Measurements from ENCODE around the gene SRC. TPM values are rescaled to one million over a fixed set of nuclear protein-coding genes. Genes with fewer than 3 reads are reported as not detected.

Gene SRC
- total RNA-seq, 4 donors from 2014 or later, result 87.0 to 155 (median 130) TPM

- peaks cover 0 to 4% (median 3%) of the 10 kb centered on the region in 4 donors for H3K4me1 ChIP-seq
- in situ Hi-C loops (cut with MboI; ENCODE audit: low pct_ligation_motif_present in 1 of 4, low pct_unique_long_range_greater_than_20kb in 1 of 4, low sequenced_read_pairs in 3 of 4), result loop anchor here (5.0 to 25.0 kb wide), 4 partner anchors 114 to 148 kb away; partner anchors contain the start of gene BLCAP (in 1 of the 4)
- H3K36me3 ChIP-seq, result peaks cover 0 to 8% (median 2%) of the 10 kb centered on the region in 4 donors
- no peak for DNase-seq
- no peak overlapping the region for H3K27ac ChIP-seq
- H3K9me3 ChIP-seq, result no peaks in the 10 kb centered on the region
- no peak for TF ChIP-seq POLR2A (IDR thresholded peaks at IDR 0.05)
- no peaks in the 10 kb centered on the region for H3K27me3 ChIP-seq
- intact Hi-C loops (cut with DNase I; ENCODE audit: low total_unique reads), result loop anchor here (10.0 kb wide), 2 partner anchors 184 to 606 kb away; no protein-coding TSS in a partner anchor
- 85% methylated on average over 6 of the region's 9 CpGs; no CpG with 5 or more reads in 1 of the 2 donors for WGBS, 2 donors (ENCODE audit: low coverage in 1 of 2)
- no peak overlapping the region for H3K4me3 ChIP-seq
These were observed 42.9 kb downstream of the SRC start for GRCh38 chr20:37388831-37389230.

GRCh38 chr20:37389241-37389747, 43.4 kb downstream of the SRC start:
- H3K27me3 ChIP-seq, result no peaks in the 10 kb centered on the region
- in situ Hi-C loops (cut with MboI; ENCODE audit: low pct_ligation_motif_present in 1 of 4, low pct_unique_long_range_greater_than_20kb in 1 of 4, low sequenced_read_pairs in 3 of 4), result loop anchor here (5.0 to 25.0 kb wide), 4 partner anchors 114 to 148 kb away; partner anchors contain the start of gene BLCAP (in 1 of the 4)
- no peaks in the 10 kb centered on the region for H3K9me3 ChIP-seq
- H3K4me1 ChIP-seq, result no peaks in the 10 kb centered on the region
- no peak overlapping the region for H3K27ac ChIP-seq
- intact Hi-C loops (cut with DNase I; ENCODE audit: low total_unique reads), result loop anchor here (10.0 kb wide), 2 partner anchors 184 to 606 kb away; no protein-coding TSS in a partner anchor
- no peak for TF ChIP-seq EP300 (IDR thresholded peaks at IDR 0.05; ENCODE audit: low read depth)
- TF ChIP-seq POLR2AphosphoS5 (IDR thresholded peaks at IDR 0.05), result no peak
- no peak for TF ChIP-seq POLR2A (IDR thresholded peaks at IDR 0.05)
- no peak for TF ChIP-seq CTCF (IDR thresholded peaks at IDR 0.05)
- peaks cover 0 to 8% (median 2%) of the 10 kb centered on the region in 4 donors for H3K36me3 ChIP-seq
- no peak for DNase-seq
- 92% methylated on average over 10 of the region's 12 CpGs; no CpG with 5 or more reads in 1 of the 2 donors for WGBS, 2 donors (ENCODE audit: low coverage in 1 of 2)
- no peak overlapping the region for H3K4me3 ChIP-seq

GRCh38 chr20:37389844-37390275, 43.9 kb downstream of the SRC start:
- Histone ChIP-seq H3K9me3 (no peaks in the 10 kb centered on the region), H3K36me3 (peaks cover 0 to 8% (median 2%) of the 10 kb centered on the region in 4 donors), H3K27ac (no peak overlapping the region), H3K27me3 (no peaks in the 10 kb centered on the region), H3K4me1 (no peaks in the 10 kb centered on the region), H3K4me3 (no peak overlapping the region)
- DNase-seq, result no peak
- TF ChIP-seq POLR2A (IDR thresholded peaks at IDR 0.05) (no peak), POLR2AphosphoS5 (IDR thresholded peaks at IDR 0.05) (no peak), CTCF (IDR thresholded peaks at IDR 0.05) (no peak), EP300 (IDR thresholded peaks at IDR 0.05; ENCODE audit: low read depth) (no peak)
- in situ Hi-C loops (cut with MboI; ENCODE audit: low pct_ligation_motif_present in 1 of 4, low pct_unique_long_range_greater_than_20kb in 1 of 4, low sequenced_read_pairs in 3 of 4) (loop anchor here (5.0 to 25.0 kb wide), 5 partner anchors 115 to 147 kb away; partner anchors contain the start of gene BLCAP (in 1 of the 4)), intact Hi-C loops (cut with DNase I; ENCODE audit: low total_unique reads) (loop anchor here (5.0 to 10.0 kb wide), 3 partner anchors 142 to 605 kb away; no protein-coding TSS in a partner anchor)
- 95% methylated on average over 6 of the region's 6 CpGs; no CpG with 5 or more reads in 1 of the 2 donors for WGBS, 2 donors (ENCODE audit: low coverage in 1 of 2)

GRCh38 chr20:37390503-37390890, 44.6 kb downstream of the SRC start:
- 98 to 100% methylated on average over 3 to 9 of the region's 9 CpGs for WGBS, 2 donors (ENCODE audit: low coverage in 1 of 2)
- Histone ChIP-seq H3K9me3 (no peaks in the 10 kb centered on the region), H3K27me3 (no peaks in the 10 kb centered on the region), H3K27ac (no peak overlapping the region), H3K4me3 (no peak overlapping the region), H3K36me3 (peaks cover 0 to 8% (median 2%) of the 10 kb centered on the region in 4 donors), H3K4me1 (peaks cover 0 to 5% (median 0%) of the 10 kb centered on the region in 4 donors)
- intact Hi-C loops (cut with DNase I; ENCODE audit: low total_unique reads) (loop anchor here (5.0 kb wide), 1 partner anchor 142 kb away; no protein-coding TSS in a partner anchor), in situ Hi-C loops (cut with MboI; ENCODE audit: low pct_ligation_motif_present in 1 of 4, low pct_unique_long_range_greater_than_20kb in 1 of 4, low sequenced_read_pairs in 3 of 4) (loop anchor here in 2 of 4 donors (10.0 to 25.0 kb wide), 2 partner anchors 124 to 147 kb away; partner anchors contain the start of gene BLCAP (in 1 of the 2))
- no peak for DNase-seq
- TF ChIP-seq POLR2AphosphoS5 (IDR thresholded peaks at IDR 0.05), result no peak
- no peak for TF ChIP-seq EP300 (IDR thresholded peaks at IDR 0.05; ENCODE audit: low read depth)
- no peak for TF ChIP-seq CTCF (IDR thresholded peaks at IDR 0.05)
- no peak for TF ChIP-seq POLR2A (IDR thresholded peaks at IDR 0.05)
